Measurements from ENCODE around the gene HLA-DRA.

HLA-DRA gene

DNA sequence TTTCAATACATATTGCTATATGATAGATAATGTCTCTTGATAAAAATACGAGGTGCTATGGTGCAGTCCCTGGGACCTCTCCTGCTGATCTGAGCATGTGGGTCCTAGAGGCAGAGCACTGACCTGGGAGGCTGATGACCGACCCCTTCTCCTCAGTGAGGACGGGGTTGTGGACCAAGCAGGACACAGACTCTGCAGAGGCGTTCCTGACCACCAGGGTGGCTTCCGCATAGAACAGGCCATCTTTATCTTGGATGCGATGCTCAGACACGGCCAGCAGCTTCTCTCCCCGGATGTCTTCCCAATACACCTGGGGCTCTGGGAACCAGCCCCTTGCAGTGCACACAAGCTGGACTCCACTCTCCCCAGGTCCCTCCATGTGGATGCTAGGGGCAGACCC is 36.9 kb upstream of the HLA-DRA start:
- TF ChIP-seq, protein P1, sequence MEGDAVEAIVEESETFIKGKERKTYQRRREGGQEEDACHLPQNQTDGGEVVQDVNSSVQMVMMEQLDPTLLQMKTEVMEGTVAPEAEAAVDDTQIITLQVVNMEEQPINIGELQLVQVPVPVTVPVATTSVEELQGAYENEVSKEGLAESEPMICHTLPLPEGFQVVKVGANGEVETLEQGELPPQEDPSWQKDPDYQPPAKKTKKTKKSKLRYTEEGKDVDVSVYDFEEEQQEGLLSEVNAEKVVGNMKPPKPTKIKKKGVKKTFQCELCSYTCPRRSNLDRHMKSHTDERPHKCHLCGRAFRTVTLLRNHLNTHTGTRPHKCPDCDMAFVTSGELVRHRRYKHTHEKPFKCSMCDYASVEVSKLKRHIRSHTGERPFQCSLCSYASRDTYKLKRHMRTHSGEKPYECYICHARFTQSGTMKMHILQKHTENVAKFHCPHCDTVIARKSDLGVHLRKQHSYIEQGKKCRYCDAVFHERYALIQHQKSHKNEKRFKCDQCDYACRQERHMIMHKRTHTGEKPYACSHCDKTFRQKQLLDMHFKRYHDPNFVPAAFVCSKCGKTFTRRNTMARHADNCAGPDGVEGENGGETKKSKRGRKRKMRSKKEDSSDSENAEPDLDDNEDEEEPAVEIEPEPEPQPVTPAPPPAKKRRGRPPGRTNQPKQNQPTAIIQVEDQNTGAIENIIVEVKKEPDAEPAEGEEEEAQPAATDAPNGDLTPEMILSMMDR (IDR thresholded peaks at IDR 0.05) = no peak
- no peak overlapping the region for H3K4me3 ChIP-seq
- no peak overlapping the region for H3K27ac ChIP-seq
- DNase-seq (ENCODE audit: low spot score) = no peak

DNA sequence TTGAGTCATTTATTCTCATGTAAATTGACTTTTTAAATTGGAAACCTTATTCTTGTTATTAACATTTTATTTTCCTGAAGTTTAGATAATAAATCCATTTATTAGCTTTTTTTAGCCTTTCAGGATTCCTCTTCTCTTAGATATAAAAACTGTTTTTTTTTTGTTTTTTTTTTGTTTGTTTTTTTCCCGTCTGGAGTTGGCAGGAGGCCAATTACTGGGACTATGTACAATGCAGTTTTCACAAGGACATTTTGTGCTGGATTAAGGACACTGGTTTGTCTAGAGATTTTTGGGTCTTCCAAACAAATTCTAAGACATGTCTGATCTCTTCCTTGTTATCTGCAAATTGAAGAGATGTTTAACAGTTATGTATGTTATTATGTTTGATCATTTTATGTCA is 34.0 kb upstream of the HLA-DRA start:
- no peak overlapping the region for H3K27ac ChIP-seq
- TF ChIP-seq, protein P1 (IDR thresholded peaks at IDR 0.05) = no peak
- no peak overlapping the region for H3K4me3 ChIP-seq
- no peak for DNase-seq (ENCODE audit: low spot score)

DNA sequence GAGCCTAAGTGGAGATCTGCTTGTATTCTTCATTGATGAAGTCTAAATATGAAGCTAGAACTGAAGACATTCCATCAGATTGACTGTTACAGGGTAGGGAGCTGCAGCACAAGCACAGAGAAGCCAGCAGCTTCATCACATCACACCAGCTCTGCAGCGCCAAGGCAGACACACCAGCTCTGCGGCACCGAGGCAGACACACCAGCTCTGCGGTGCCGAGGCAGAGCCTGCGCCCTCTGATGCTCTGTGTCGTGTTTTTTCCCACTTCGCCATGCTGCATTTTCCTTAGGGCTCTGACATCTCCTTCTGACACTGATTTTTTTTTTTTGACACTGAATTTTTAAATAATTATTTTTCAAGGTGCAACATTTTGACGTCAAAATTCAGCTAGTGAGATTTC is 33.5 kb upstream of the HLA-DRA start:
- TF ChIP-seq, protein P1 (IDR thresholded peaks at IDR 0.05) = no peak
- no peak for DNase-seq (ENCODE audit: low spot score)
- Histone ChIP-seq H3K27ac (no peak overlapping the region), H3K4me3 (no peak overlapping the region)

DNA sequence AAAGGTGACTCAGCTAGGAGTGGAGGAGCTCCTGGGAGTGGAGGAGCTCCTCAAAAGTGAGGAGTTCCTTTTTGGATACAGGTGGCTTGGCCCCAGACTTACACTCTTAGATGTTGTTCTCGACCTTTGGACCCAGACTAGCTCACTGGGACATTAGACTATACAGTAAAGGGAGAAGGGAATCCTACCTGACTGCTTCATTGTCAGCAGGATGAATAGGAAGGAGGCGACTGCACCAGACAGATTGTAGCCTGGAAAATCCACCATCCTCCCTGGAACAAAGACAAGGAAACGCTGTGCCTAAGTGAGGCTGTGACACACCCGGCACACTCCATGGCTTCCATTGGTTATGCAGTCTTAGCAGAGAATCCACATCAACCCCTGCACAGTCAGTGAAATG is 32.8 kb upstream of the HLA-DRA start, which contains the start of gene BTNL2:
BTNL2 (minus strand) TSS at position 325 of the 400 bp plus-strand sequence; CDS start at position 267, 58 bp downstream.
- no peak for DNase-seq (ENCODE audit: low spot score)
- TF ChIP-seq, protein P1 (IDR thresholded peaks at IDR 0.05) = no peak
- Histone ChIP-seq H3K4me3 (no peak within 1 kb of the TSS), H3K27ac (no peak within 1 kb of the TSS)

DNA sequence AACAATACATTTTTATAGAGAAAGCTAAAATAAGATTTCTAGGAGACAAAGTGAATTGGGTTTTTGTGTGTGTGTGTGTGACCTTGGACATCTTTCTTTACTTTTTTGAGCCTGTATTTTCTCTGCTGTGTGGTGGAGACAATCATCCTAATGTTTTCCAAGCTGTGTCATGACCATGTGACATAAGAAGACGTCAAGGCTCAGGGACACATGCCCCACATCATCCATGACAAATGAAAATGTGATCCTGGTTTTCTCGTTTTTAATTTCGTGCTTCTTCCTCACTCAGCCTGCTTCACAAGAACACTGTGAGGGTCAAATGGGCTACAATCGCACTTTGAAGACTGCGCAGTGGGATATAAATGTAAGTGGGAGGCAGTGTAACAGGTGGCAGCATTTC is 28.8 kb upstream of the HLA-DRA start:
- TF ChIP-seq, protein P1 (IDR thresholded peaks at IDR 0.05) = no peak
- no peak for DNase-seq (ENCODE audit: low spot score)

DNA sequence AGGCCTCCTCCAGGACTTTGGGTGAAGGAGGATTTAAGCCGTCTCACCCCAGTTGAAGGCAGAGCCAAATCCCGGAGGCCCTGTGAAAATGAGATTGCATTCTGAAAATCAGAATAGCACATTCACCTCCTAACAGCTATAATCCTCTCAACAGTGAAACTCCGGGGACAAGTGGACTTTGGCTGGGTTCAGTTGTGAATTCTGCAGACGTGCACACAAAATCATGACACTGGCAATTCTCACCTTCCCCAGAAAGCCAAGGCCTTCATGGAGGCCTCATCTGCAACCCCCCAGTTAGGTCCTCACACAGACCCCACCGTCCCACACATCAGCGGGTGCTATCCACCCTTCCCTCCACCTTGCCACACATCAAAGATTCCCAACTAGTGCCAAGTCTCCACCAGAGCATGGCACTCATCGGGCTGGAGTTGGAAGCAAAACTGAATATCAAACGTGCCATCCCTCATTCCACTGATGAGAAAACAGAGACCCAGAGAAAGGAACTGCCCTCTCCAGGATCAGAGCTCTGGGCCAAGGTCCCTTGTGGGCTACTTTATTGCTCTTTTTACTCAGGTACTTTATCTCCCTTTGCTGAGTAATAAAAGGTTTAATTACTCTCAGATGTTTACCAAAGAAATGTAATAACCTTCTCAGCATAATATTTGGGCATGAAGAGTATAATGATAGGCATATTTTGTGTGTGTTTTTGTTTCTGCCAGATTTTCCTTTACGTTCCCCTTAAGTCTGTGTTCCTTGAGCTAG is 27.9 kb upstream of the HLA-DRA start:
- Histone ChIP-seq H3K27ac (no peak overlapping the region), H3K4me3 (no peak overlapping the region)
- TF ChIP-seq, protein P1 (IDR thresholded peaks at IDR 0.05) = no peak
- no peak for DNase-seq (ENCODE audit: low spot score)

More for the DNA sequence above, 28.8 kb upstream of the HLA-DRA start:
- Histone ChIP-seq H3K27ac (no peak overlapping the region), H3K4me3 (no peak overlapping the region)

DNA sequence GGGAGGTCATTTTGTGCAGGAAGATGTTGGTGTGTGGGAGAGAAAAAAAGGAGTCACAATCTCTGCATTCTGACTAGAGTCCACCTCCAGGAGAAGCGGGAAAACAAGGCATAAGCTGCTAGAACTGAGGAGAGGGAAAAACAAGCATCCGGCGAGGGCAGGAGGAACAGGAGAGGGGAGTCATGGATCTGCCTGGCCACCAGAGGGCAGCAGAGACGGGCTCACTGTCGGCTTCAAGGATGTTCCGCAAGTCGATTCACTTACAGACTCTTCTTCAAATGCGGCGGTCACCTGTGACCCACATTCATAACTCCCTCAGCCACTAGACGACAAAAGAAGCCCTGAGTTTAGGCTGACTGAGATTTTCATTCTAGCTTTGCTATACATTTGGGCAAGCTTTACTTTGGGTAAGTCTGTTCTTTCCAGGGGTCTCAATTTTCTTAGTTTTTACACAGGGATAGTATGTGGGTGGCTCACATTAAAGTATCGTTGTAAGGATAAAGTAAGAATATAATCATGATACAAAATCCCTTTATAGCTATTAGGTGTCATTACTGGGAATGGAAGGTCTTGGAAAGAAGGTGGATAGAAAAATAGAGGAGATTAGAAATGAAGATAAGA is 26.1 kb upstream of the HLA-DRA start:
- Histone ChIP-seq H3K4me3 (no peak overlapping the region), H3K27ac (no peak overlapping the region)
- TF ChIP-seq, protein P1 (IDR thresholded peaks at IDR 0.05) = peak; percentile 90
- peak; percentile 81 for DNase-seq (ENCODE audit: low spot score)
